GM18508 (cell line): Measurements from ENCODE around the gene FFAR1.

Experiments
- ATAC-seq: cut with Tn5 transposase; IDR thresholded peaks from one replicate; pipeline ENCODE4 v1.9.1; 2021; ENCODE audit warnings: moderate number of reproducible peaks; ENCODE audit not compliant: insufficient read depth, unreplicated experiment

FFAR1 gene

DNA sequence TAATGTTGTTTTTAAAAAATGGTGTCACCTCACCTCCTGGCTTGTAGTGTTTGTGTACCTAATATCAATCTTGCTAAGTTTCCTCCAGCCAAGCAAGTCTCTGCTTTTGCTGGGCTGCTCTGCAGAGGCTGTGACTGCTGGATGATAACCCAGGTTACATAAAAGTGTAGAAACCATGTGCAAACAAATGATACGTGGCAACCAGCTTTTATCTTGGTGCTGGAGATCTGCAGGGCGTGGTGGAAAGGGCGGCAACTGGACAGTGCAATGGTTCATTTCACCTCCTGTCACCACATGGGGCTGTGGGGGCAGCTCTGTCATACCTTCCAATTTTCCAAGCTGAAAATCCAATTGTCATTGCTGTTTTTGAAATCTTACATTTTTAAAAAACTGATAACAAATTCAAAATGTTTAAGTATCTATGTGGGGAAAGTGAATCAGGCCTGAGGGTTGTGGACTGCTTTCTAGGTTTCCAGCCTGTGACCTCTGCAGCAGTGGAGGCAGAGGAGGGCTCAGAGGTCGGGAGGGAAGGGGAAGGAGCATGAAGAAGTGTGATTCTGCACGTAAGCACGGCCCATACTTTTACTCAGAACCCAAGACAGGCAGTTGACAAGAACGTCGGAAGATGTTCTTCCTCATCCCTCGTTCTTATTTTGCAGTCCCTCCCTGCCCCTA, 32.9 kb downstream of the FFAR1 start:
- no peak for ATAC-seq

DNA sequence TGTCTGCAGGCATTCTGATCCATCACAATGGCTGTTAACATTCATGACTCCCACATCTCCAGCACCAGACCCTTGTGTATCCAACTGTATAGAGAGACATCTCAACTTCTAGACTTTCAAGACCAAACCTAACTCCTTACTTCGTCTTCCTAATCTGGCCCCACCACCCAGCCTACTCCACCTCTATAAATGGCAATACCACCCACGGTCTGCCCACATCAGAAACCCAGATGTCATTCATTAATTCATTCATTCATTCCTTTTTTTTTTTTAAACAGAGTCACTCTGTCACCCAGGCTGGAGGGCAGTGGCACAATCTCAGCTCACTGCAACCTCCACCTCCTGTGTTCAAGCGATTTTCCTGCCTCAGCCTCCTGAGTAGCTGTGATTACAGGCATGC, 33.6 kb downstream of the FFAR1 start:
- ATAC-seq: no peak

DNA sequence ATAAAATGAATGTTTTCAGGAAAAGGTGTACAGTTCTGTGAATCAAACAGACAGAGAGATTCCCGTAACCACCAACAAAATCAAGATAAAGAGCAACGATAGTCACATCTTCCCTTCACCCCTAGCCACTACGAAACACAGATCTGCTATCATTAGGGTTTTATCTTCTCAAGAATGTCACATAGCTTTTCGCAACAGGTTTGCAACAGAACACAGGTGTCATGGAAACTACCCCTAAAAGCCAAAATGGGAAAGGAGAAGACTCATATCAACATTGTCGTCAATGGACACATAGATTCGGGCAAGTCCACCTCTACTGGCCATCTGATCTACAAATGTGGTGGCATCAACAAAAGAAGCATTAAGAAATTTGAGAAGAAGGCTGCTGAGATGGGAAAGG, 34.2 kb downstream of the FFAR1 start:
- no peak for ATAC-seq

GRCh38 chr19:35383536-35383935, 35.8 kb downstream of the FFAR1 start:
- no peak for ATAC-seq

- no peak for ATAC-seq
Measured at GRCh38 chr19:35388277-35389054, 40.8 kb downstream of the FFAR1 start.

DNA sequence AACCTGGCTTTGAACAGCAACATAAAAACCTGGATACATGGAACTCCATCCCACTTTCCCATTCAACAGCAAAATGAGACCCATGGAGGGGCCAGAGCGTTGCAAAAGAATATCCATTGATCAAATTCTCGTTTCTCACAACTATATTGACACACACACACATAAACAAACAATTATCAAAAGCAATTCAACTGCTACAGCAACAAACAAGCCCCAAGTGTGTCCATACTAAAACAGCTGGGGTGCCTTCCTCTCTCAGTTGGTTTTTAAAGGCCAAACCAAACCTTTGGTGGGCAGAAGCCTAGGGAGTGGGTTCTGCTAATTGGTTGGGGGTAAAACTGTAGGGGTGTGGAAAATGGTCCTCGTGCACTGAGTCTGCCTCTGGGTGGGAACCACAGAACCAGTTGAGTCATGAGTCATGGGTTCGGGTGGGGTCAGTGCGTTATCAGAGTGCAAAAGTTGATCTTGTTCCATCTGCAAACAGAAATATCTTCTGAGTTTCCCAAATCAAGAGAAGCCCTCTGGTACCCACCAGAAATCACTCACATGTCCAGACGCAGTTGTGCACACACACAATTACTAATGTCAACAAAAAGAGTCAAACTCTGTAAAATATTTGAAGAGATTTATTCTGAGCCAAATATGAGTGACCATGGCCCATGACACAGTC, 41.6 kb downstream of the FFAR1 start:
- no peak for ATAC-seq

GRCh38 chr19:35392742-35393715, 45.3 kb downstream of the FFAR1 start:
- no peak for ATAC-seq

DNA sequence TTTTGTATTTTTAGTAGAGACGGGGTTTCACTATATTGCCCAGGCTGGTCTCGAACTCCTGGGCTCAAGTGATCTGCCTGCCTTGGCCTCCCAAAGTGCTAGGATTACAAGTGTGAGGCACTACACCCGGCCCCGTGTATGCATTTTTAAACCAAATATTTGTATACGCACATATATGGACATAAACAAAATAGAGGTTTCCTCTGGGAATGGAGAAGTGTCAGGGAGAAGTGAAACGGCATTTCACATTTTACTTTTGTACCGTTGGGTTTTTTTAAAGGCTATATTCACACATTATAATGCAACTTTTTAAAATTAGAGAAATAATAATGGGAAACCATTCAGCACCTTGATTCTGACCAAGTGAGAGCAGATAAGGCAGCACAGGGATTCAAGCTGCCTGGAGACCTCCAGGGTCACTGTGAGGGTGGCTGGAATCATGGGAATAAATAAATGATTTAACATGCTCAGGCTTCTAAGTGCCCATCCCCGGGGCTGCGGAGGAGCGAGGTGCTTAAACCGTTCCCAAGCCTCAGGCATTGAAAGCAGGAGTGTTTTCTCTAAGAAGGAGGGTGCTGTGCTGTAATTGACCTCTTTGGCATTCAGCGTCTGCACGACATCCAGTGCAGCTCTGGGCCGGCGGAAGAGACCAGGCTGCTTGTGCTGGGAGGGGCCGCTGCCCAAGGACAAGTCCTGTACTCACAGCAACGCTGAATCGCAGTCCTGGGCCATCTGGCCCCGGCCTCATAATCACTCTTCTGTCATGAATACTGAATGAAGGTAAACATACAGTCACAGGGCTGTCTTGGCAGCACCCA, 47.9 kb downstream of the FFAR1 start:
- ATAC-seq: no peak

GRCh38 chr19:35396240-35396885, 48.7 kb downstream of the FFAR1 start:
- ATAC-seq: no peak

DNA sequence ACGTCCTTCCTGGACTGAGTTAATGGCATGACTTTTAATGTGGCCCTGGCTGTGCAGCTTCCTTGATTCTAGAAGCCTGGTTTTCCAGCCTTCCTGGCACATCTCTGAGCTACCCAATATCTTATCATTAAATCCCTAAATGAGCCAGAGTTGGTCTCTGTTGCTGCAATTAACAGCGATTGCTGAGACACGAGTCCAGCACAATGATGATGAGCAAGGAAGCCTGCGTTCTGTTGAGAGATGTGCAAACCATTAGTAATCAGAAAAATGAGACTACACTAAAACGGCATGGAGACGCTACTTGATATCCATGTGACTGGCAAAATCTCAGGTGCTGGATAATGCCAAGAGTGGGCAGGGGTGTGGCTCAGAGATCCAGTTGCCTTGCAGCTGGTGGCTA, 49.4 kb downstream of the FFAR1 start:
- no peak for ATAC-seq
